ENCODE results near the gene LEF1. TPM values are rescaled to one million over a fixed set of nuclear protein-coding genes. Genes with fewer than 3 reads are reported as not detected.

The LEF1 gene
- total and polyA plus RNA-seq, 2 of the 8 experiments (the other 6 are each of a cell fraction or from before 2014, with no cell fraction given), result 2.6 to 5.2 TPM

DNA sequence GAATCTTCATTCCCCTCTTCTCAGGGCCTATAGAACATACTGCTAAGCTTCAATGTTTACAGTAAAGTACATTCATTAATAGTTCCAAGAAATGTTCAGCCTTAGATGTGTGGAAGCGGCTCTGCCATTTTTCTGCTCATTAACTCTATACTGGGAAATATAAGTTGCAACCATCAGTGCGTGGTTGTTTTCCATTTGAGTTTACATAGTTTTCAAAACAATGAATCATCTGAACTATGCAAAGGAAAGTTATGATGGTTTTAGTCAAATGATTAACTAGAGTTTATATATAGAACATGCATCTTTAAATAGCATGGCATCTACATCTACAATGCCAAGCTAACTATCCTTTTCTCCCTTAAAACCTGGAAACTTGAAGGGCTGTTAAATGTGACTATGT lies 29.6 kb downstream of the LEF1 start:
- H2BK12ac ChIP-seq (ENCODE audit: low read depth, low read length), result no peak overlapping the region
- H2BK5ac ChIP-seq (ENCODE audit: low read depth, low read length), result no peak overlapping the region
- no peak overlapping the region for H2AK5ac ChIP-seq (ENCODE audit: low read depth, low read length)
- H2BK20ac ChIP-seq (ENCODE audit: low read length), result no peak overlapping the region
- H3K14ac ChIP-seq (ENCODE audit: insufficient read length), result no peak overlapping the region
- no peak for DNase-seq (ENCODE audit: low read depth in 1 of 2, low spot score in 2 of 2)
- no peak overlapping the region for H3K4ac ChIP-seq (replicated peaks; ENCODE audit: insufficient read length, low read depth, low read length)
- no peak overlapping the region for H3K27ac ChIP-seq (ENCODE audit: low read depth, low read length)
- ChIA-PET POLR2A (ENCODE audit: partially characterized antibody) (interaction anchor here (0.8 kb wide), 1 partner anchor 10 kb away, joined by 4 read pairs; no protein-coding TSS in a partner anchor), CTCF (ENCODE audit: partially characterized antibody) (interaction anchor here (0.7 to 2.1 kb wide), 5 partner anchors 8 to 433 kb away, joined by 3 to 9 read pairs (median 3); partner anchors contain the start of gene LEF1)
- H3K56ac ChIP-seq (replicated peaks; ENCODE audit: insufficient read length, low read depth, low read length), result no peak overlapping the region
- H4K5ac ChIP-seq (ENCODE audit: insufficient read length, low read depth, low read length), result no peak overlapping the region
- no peaks in the 10 kb centered on the region for H3K9me3 ChIP-seq (ENCODE audit: insufficient read depth in 2 of 2, low read depth in 1 of 2, low read length in 1 of 2)
- H2AFZ ChIP-seq (ENCODE audit: low read length), result no peak overlapping the region
- no peak for FAIRE-seq
- no peak overlapping the region for H3K9ac ChIP-seq (replicated peaks in 1 of 4; ENCODE audit: extremely low read depth in 1 of 4, low read depth in 3 of 4, low read length in 3 of 4)
- H2BK120ac ChIP-seq (replicated peaks; ENCODE audit: low read depth, low read length), result no peak overlapping the region
- H3K18ac ChIP-seq (ENCODE audit: extremely low read depth, low read length), result no peak overlapping the region
- no peak overlapping the region for H2BK15ac ChIP-seq (ENCODE audit: low read length)
- no peak overlapping the region for H4K91ac ChIP-seq (replicated peaks; ENCODE audit: insufficient read length, low read length)
- no peaks in the 10 kb centered on the region for H4K20me1 ChIP-seq (replicated peaks in 1 of 2; ENCODE audit: control insufficient read depth in 1 of 2, insufficient read depth in 2 of 2, low read length in 2 of 2)
- H3K23me2 ChIP-seq (ENCODE audit: low read depth, low read length), result no peaks in the 10 kb centered on the region; the same call in 1 of the 2 replicates
- no peaks in the 10 kb centered on the region for H3K79me1 ChIP-seq (ENCODE audit: low read depth, low read length)
- no peaks in the 10 kb centered on the region for H3K36me3 ChIP-seq (ENCODE audit: control insufficient read depth in 2 of 4, insufficient read depth in 4 of 4, low read length in 3 of 4)
- no peak overlapping the region for H4K8ac ChIP-seq (ENCODE audit: extremely low read depth, insufficient read depth, low read length)
- no peaks in the 10 kb centered on the region for H3K79me2 ChIP-seq (ENCODE audit: control insufficient read depth in 1 of 2, insufficient read depth in 2 of 2, low read length in 2 of 2)
- H3K4me2 ChIP-seq (ENCODE audit: insufficient read depth in 1 of 2, low read depth in 2 of 2, low read length in 2 of 2), result no peak overlapping the region
- no peak overlapping the region for H3K4me3 ChIP-seq (ENCODE audit: extremely low read depth in 1 of 4, insufficient read depth in 2 of 4, low read depth in 3 of 4, low read length in 4 of 4)
- no peak overlapping the region for H3K23ac ChIP-seq (ENCODE audit: insufficient read length)
- no peaks in the 10 kb centered on the region; a peak in 1 of 7 replicates for H3K27me3 ChIP-seq (replicated peaks in 1 of 4; ENCODE audit: control insufficient read depth in 3 of 4, extremely low read depth in 1 of 4, insufficient read depth in 3 of 4, low read length in 3 of 4)
- H3K4me1 ChIP-seq (replicated peaks in 1 of 4; ENCODE audit: control insufficient read depth in 3 of 4, insufficient read depth in 4 of 4, low read length in 3 of 4), result peaks cover 6 to 20% (median 13%) of the 10 kb centered on the region in 4 experiments; a peak in 6 of 7 replicates
- WGBS, 2 experiments (ENCODE audit: extremely low coverage in 1 of 2, insufficient coverage in 1 of 2, insufficient read length in 1 of 2, insufficient replicate concordance in 2 of 2, low coverage in 1 of 2, low lambda C conversion rate in 2 of 2, missing lambda C conversion rate in 1 of 2), result 86% methylated on average over 2 of the region's 2 CpGs; no CpG with 5 or more reads in 1 of the 2 experiments
- TF ChIP-seq CEBPB (IDR thresholded peaks at IDR 0.05; ENCODE audit: low read depth, low read length), result no peak

Data from H1 (cell line).